GM19351 (cell line): Measurements from ENCODE around the gene SND1.
A peak's percentile ranks its signal among the peaks of the same experiment; 100 is the strongest.

Experiments used
- ATAC-seq: cut with Tn5 transposase; IDR thresholded peaks from one replicate; pipeline ENCODE4 v1.9.1; 2021; ENCODE audit warnings: mild to moderate bottlenecking, moderate library complexity; ENCODE audit not compliant: unreplicated experiment

SND1 gene

GRCh38 chr7:127885843-127886242, 233.8 kb downstream of the SND1 start:
- no peak for ATAC-seq

- ATAC-seq: no peak
These were observed 234.3 kb downstream of the SND1 start for GRCh38 chr7:127886248-127886647.

- ATAC-seq: no peak
These were observed 235.1 kb downstream of the SND1 start for GRCh38 chr7:127887096-127887495.

- no peak for ATAC-seq
These were observed 235.6 kb downstream of the SND1 start for GRCh38 chr7:127887631-127888030.

- ATAC-seq: no peak
These were observed 236.4 kb downstream of the SND1 start for GRCh38 chr7:127888411-127888810.

GRCh38 chr7:127888825-127889224, 236.8 kb downstream of the SND1 start:
- ATAC-seq: no peak

- ATAC-seq: no peak
These were observed 237.7 kb downstream of the SND1 start for GRCh38 chr7:127889677-127890076.

- ATAC-seq: no peak
These were observed 238.7 kb downstream of the SND1 start for GRCh38 chr7:127890726-127891125.

GRCh38 chr7:127891144-127891543, 239.2 kb downstream of the SND1 start:
- ATAC-seq: no peak

- ATAC-seq: no peak
These were observed 240.0 kb downstream of the SND1 start for GRCh38 chr7:127891854-127892438.

GRCh38 chr7:127892488-127893314, 240.7 kb downstream of the SND1 start:
- no peak for ATAC-seq

GRCh38 chr7:127893547-127893946, 241.6 kb downstream of the SND1 start:
- ATAC-seq: no peak

GRCh38 chr7:127894588-127894987, 242.6 kb downstream of the SND1 start:
- no peak for ATAC-seq

- no peak for ATAC-seq
These were observed 243.4 kb downstream of the SND1 start for GRCh38 chr7:127895360-127895759.

- ATAC-seq: no peak
These were observed 243.9 kb downstream of the SND1 start for GRCh38 chr7:127895814-127896280.

- ATAC-seq: no peak
These were observed 244.7 kb downstream of the SND1 start for GRCh38 chr7:127896659-127897058.

- peak; percentile 53 for ATAC-seq
These were observed 245.9 kb downstream of the SND1 start for GRCh38 chr7:127897704-127898454.

GRCh38 chr7:127899411-127899810, 247.4 kb downstream of the SND1 start:
- ATAC-seq: no peak

GRCh38 chr7:127900141-127900540, 248.1 kb downstream of the SND1 start:
- ATAC-seq: no peak

- no peak for ATAC-seq
These were observed 249.0 kb downstream of the SND1 start for GRCh38 chr7:127900732-127901685.
